KMS-11 (cell line): ENCODE results near the gene MCC.

Experiments
- H2AFZ ChIP-seq: fragments of 200-600 bp; sonication (generic); 2 replicates; pipeline ENCODE4 v1.6.1; 2016; ENCODE audit warnings: antibody characterized with exemption, mixed run types, low read depth
- H3K27ac ChIP-seq: fragments of 200-600 bp; sonication (generic); 2 replicates; pipeline ENCODE4 v1.6.1; 2016; ENCODE audit warnings: mild to moderate bottlenecking, mixed run types
- H3K27me3 ChIP-seq: fragments of 200-600 bp; sonication (generic); 2 replicates; pipeline ENCODE4 v1.6.1; 2017; ENCODE audit warnings: mild to moderate bottlenecking, low read depth, mixed run types, moderate library complexity; ENCODE audit not compliant: insufficient read depth
- H3K36me3 ChIP-seq: fragments of 200-600 bp; sonication (generic); 2 replicates; pipeline ENCODE4 v1.6.1; 2017; ENCODE audit warnings: mild to moderate bottlenecking, mixed run types; ENCODE audit not compliant: insufficient read depth
- H3K4me1 ChIP-seq: fragments of 200-600 bp; sonication (generic); 2 replicates; pipeline ENCODE4 v1.6.1; 2016; ENCODE audit warnings: mild to moderate bottlenecking, low read depth, mixed run types; ENCODE audit not compliant: poor library complexity, severe bottlenecking
- H3K4me2 ChIP-seq: fragments of 200-600 bp; sonication (generic); 2 replicates; pipeline ENCODE4 v1.7.0; 2016; ENCODE audit warnings: mild to moderate bottlenecking, mixed run types
- H3K4me3 ChIP-seq: fragments of 200-600 bp; sonication (generic); IDR thresholded peaks from 2 replicates; pipeline ENCODE4 v1.6.1; 2017; ENCODE audit warnings: low read depth, low read length, mixed read lengths; ENCODE audit not compliant: insufficient read depth
- H3K79me2 ChIP-seq: fragments of 200-600 bp; sonication (generic); 2 replicates; pipeline ENCODE4 v1.6.1; 2016; ENCODE audit warnings: low read depth, mixed run types; ENCODE audit not compliant: insufficient read depth
- H3K9ac ChIP-seq: fragments of 200-600 bp; sonication (generic); 2 replicates; pipeline ENCODE4 v1.6.1; 2016; ENCODE audit warnings: mild to moderate bottlenecking, mixed run types
- H4K20me1 ChIP-seq: fragments of 200-600 bp; sonication (generic); 2 replicates; pipeline ENCODE4 v1.6.1; 2016; ENCODE audit warnings: mild to moderate bottlenecking, mixed run types; ENCODE audit not compliant: insufficient read depth
- CTCF ChIP-seq: fragments of 200-600 bp; sonication (generic); conservative IDR thresholded peaks from 2 replicates; pipeline ENCODE4 v1.6.1; 2017; ENCODE audit warnings: low read depth, mild to moderate bottlenecking, antibody characterized with exemption, low read length, moderate library complexity, mixed read lengths

Gene MCC

DNA sequence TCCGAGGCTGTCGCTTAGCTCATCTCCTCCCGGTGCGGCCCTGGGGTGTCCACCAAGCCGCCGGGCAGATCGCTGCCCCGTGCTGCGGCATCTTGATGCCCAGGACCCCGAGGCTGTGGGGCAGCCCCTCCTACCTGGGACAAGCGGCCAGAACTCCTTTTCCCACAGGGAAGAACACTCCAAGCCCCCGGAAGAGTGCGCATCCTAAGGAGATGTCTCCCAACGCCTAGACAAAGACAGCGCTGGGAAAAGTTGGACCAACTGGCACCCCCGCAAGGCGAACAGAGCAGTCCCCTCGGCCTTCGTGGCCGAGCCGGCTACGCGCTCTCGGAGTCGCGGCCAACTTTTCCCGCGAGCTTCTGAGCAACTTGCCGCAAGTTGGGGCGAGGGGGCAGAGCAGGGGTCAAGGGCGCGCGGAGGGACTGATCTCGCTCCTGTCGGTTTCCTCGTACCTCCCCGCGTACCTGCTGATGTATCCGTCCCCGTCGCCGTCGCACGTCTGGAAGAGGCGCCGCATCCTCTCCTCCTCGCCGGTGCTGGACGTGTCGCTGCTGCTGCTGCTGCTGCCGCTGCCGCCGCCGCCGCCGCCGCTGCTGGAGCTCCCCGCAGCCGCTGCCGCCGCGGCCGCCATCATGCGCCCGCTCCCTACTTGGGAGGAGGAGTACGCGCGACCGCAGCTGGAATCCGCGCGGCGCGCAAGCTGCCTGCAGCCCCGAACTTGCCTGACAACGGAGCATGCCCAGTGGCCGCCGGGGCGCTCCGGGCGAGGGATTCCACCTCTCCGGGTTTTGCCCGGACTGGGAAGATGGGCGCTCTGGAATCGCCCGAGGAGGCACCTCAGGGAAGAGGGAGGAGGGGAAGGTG, at the start of gene MCC:
Gene MCC, minus strand, starts transcription at position 673 of the 864 bp plus-strand sequence.
- Histone ChIP-seq H3K4me3 (no peak within 1 kb of the TSS), H4K20me1 (no peaks in the 10 kb centered on the region), H3K27me3 (no peaks in the 10 kb centered on the region), H3K36me3 (no peaks in the 10 kb centered on the region), H3K4me1 (peaks cover 6% of the 10 kb centered on the region), H3K27ac (no peak within 1 kb of the TSS), H3K9ac (no peak within 1 kb of the TSS), H3K4me2 (no peak within 1 kb of the TSS), H2AFZ (no peak within 1 kb of the TSS), H3K79me2 (no peaks in the 10 kb centered on the region)
- TF ChIP-seq CTCF, result no peak

- Histone ChIP-seq H3K4me2 (no peak overlapping the region), H3K9ac (no peak overlapping the region), H3K4me3 (no peak overlapping the region), H3K27ac (no peak overlapping the region), H3K4me1 (peaks cover 7% of the 10 kb centered on the region), H2AFZ (no peak overlapping the region), H4K20me1 (no peaks in the 10 kb centered on the region), H3K27me3 (no peaks in the 10 kb centered on the region), H3K79me2 (no peaks in the 10 kb centered on the region), H3K36me3 (peaks cover 7% of the 10 kb centered on the region; the same call in 1 of the 2 replicates)
- no peak for TF ChIP-seq CTCF
Observed at GRCh38 chr5:113531481-113532159, 43.4 kb upstream of the MCC start.

DNA sequence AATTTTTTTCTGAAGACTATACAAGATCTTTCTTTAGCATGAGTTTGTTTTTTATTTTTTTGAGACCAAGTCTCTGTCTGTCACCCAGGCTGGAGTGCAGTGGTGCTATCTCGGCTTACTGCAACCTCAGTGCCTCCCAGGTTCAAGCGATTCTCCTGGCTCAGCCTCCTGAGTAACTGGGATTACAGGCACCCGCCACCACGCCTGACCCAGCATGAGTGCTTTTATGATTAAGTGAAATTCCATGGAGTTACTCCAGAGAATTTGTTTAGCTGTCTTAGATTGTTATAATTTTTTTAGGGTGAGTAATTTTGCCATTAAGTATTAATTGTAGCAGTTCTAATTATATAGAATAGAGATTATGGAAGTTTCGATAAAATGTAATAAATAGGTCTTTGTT, 39.5 kb upstream of the MCC start:
- no peak overlapping the region for H3K9ac ChIP-seq
- H3K27ac ChIP-seq, result no peak overlapping the region
- H4K20me1 ChIP-seq, result no peaks in the 10 kb centered on the region
- no peak for TF ChIP-seq CTCF
- peaks cover 7% of the 10 kb centered on the region for H3K4me1 ChIP-seq
- H3K79me2 ChIP-seq, result no peaks in the 10 kb centered on the region
- H2AFZ ChIP-seq, result no peak overlapping the region
- H3K4me3 ChIP-seq, result no peak overlapping the region
- H3K36me3 ChIP-seq, result no peaks in the 10 kb centered on the region; the same call in 1 of the 2 replicates
- H3K4me2 ChIP-seq, result no peak overlapping the region
- no peaks in the 10 kb centered on the region for H3K27me3 ChIP-seq

GRCh38 chr5:113526421-113526820, 38.2 kb upstream of the MCC start:
- no peak overlapping the region for H3K4me2 ChIP-seq
- no peaks in the 10 kb centered on the region; the same call in 1 of the 2 replicates for H4K20me1 ChIP-seq
- H2AFZ ChIP-seq, result no peak overlapping the region
- H3K9ac ChIP-seq, result no peak overlapping the region
- H3K27ac ChIP-seq, result no peak overlapping the region
- H3K79me2 ChIP-seq, result no peaks in the 10 kb centered on the region; the same call in 1 of the 2 replicates
- H3K36me3 ChIP-seq, result no peaks in the 10 kb centered on the region
- TF ChIP-seq CTCF, result no peak
- no peaks in the 10 kb centered on the region for H3K27me3 ChIP-seq
- no peak overlapping the region for H3K4me3 ChIP-seq
- peaks cover under 1% of the 10 kb centered on the region for H3K4me1 ChIP-seq
